OCI-LY1 (cell line): ENCODE measurements around the gene SEPTIN2.

Experiments
- H2AFZ ChIP-seq: fragments of 200-600 bp; sonication (generic), shearing (Covaris generic); 2 replicates; pipeline ENCODE4 v1.6.0; 2014; ENCODE audit warnings: antibody characterized with exemption, mild to moderate bottlenecking, low read length
- H3F3A ChIP-seq: fragments of 200-600 bp; sonication (generic), shearing (Covaris generic); 2 replicates; pipeline ENCODE4 v1.6.0; 2014; ENCODE audit warnings: mild to moderate bottlenecking, antibody characterized with exemption, low read length, moderate library complexity; ENCODE audit not compliant: insufficient read depth
- H3K27ac ChIP-seq: fragments of 200-600 bp; sonication (generic); 2 replicates; pipeline ENCODE4 v1.5.1; 2014; ENCODE audit warnings: low read length, mixed run types, mild to moderate bottlenecking, low read depth; ENCODE audit not compliant: poor library complexity, severe bottlenecking
- H3K27me3 ChIP-seq: fragments of 200-600 bp; sonication (generic); 2 replicates; pipeline ENCODE4 v1.6.0; 2014; ENCODE audit warnings: antibody characterized with exemption, mild to moderate bottlenecking, low read length, moderate library complexity; ENCODE audit not compliant: insufficient read depth
- H3K36me3 ChIP-seq: fragments of 200-600 bp; sonication (generic); 2 replicates; pipeline ENCODE4 v1.6.1; 2014; ENCODE audit warnings: mild to moderate bottlenecking, antibody characterized with exemption, low read length, moderate library complexity, mixed read lengths; ENCODE audit not compliant: insufficient read depth
- H3K4me1 ChIP-seq: fragments of 200-600 bp; sonication (generic); 2 replicates; pipeline ENCODE4 v1.5.1; 2014; ENCODE audit warnings: mild to moderate bottlenecking, low read length, moderate library complexity; ENCODE audit not compliant: insufficient read depth, severe bottlenecking
- H3K4me2 ChIP-seq: fragments of 200-600 bp; sonication (generic), shearing (Covaris generic); 2 replicates; pipeline ENCODE4 v1.6.1; 2014; ENCODE audit warnings: low read length
- H3K4me3 ChIP-seq: fragments of 200-600 bp; sonication (generic); 2 replicates; pipeline ENCODE4 v1.5.1; 2014; ENCODE audit warnings: low read length, low read depth, mild to moderate bottlenecking, mixed read lengths; ENCODE audit not compliant: poor library complexity, severe bottlenecking
- H3K79me2 ChIP-seq: fragments of 200-600 bp; shearing (Covaris generic); 2 replicates; pipeline ENCODE4 v1.6.1; 2016; ENCODE audit warnings: mixed run types, low read length, mixed read lengths; ENCODE audit not compliant: insufficient read depth
- H3K9ac ChIP-seq: fragments of 200-600 bp; sonication (generic), shearing (Covaris generic); 2 replicates; pipeline ENCODE4 v1.6.1; 2014; ENCODE audit warnings: mild to moderate bottlenecking, low read length, mixed read lengths
- H3K9me2 ChIP-seq: fragments of 200-600 bp; sonication (generic), shearing (Covaris generic); 2 replicates; pipeline ENCODE4 v1.6.1; 2014; ENCODE audit warnings: low read depth, mild to moderate bottlenecking, low read length, mixed read lengths
- H3K9me3 ChIP-seq: fragments of 200-600 bp; shearing (Covaris generic); 2 replicates; pipeline ENCODE4 v1.6.1; 2014; ENCODE audit warnings: low read length, mixed read lengths
- H4K20me1 ChIP-seq: fragments of 200-600 bp; sonication (generic), shearing (Covaris generic); 2 replicates; pipeline ENCODE4 v1.6.0; 2016; ENCODE audit warnings: mild to moderate bottlenecking, low read length; ENCODE audit not compliant: insufficient read depth
- EZH2 ChIP-seq: fragments of 200-600 bp; sonication (generic), shearing (Covaris generic); IDR thresholded peaks from 2 replicates; pipeline ENCODE4 v1.8.0; 2017; ENCODE audit warnings: borderline replicate concordance, mixed run types, mild to moderate bottlenecking, antibody characterized with exemption, low read length, moderate library complexity, mixed read lengths
- TF ChIP-seq, protein P1 (sequence below): fragments of 200-600 bp; sonication (generic), shearing (Covaris generic); IDR thresholded peaks from 2 replicates; pipeline ENCODE4 v1.5.1; 2017; ENCODE audit warnings: mild to moderate bottlenecking, antibody characterized with exemption, low read length, moderate library complexity, mixed read lengths

Gene SEPTIN2

DNA sequence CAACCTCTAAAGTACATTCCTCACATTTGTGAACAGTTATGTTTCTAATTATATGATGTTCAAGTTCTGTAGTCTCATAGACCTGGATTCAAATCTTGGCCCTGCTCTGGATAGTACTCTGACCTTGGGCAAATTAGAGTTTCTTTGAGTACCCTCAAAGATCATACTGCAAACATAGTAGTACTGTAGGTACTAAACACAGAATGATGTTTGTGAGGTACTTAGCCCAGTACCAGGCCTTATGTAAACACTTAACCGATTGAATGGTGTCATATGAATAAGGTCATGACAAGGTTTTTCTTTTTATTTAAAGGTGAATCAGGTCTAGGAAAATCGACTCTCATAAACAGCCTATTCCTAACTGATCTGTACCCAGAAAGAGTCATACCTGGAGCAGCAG is 19.1 kb downstream of the SEPTIN2 start:
- Histone ChIP-seq H3K9ac (no peak overlapping the region), H4K20me1 (0 out of 2 replicates have a peak, but pooled peaks cover 2% of the 10 kb centered on the region), H3K9me3 (no peaks in the 10 kb centered on the region), H3K4me3 (no peak overlapping the region), H3K9me2 (no peaks in the 10 kb centered on the region), H3K27ac (peak overlapping the region; percentile 76), H3K27me3 (no peaks in the 10 kb centered on the region), H2AFZ (no peak overlapping the region), H3K4me1 (peaks cover 21% of the 10 kb centered on the region), H3F3A (no peaks in the 10 kb centered on the region), H3K79me2 (0 out of 2 replicates have a peak, but pooled peaks cover under 1% of the 10 kb centered on the region), H3K36me3 (peaks cover 86% of the 10 kb centered on the region), H3K4me2 (no peak overlapping the region)
- no peak for TF ChIP-seq EZH2
- TF ChIP-seq, protein P1, sequence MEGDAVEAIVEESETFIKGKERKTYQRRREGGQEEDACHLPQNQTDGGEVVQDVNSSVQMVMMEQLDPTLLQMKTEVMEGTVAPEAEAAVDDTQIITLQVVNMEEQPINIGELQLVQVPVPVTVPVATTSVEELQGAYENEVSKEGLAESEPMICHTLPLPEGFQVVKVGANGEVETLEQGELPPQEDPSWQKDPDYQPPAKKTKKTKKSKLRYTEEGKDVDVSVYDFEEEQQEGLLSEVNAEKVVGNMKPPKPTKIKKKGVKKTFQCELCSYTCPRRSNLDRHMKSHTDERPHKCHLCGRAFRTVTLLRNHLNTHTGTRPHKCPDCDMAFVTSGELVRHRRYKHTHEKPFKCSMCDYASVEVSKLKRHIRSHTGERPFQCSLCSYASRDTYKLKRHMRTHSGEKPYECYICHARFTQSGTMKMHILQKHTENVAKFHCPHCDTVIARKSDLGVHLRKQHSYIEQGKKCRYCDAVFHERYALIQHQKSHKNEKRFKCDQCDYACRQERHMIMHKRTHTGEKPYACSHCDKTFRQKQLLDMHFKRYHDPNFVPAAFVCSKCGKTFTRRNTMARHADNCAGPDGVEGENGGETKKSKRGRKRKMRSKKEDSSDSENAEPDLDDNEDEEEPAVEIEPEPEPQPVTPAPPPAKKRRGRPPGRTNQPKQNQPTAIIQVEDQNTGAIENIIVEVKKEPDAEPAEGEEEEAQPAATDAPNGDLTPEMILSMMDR = no peak

DNA sequence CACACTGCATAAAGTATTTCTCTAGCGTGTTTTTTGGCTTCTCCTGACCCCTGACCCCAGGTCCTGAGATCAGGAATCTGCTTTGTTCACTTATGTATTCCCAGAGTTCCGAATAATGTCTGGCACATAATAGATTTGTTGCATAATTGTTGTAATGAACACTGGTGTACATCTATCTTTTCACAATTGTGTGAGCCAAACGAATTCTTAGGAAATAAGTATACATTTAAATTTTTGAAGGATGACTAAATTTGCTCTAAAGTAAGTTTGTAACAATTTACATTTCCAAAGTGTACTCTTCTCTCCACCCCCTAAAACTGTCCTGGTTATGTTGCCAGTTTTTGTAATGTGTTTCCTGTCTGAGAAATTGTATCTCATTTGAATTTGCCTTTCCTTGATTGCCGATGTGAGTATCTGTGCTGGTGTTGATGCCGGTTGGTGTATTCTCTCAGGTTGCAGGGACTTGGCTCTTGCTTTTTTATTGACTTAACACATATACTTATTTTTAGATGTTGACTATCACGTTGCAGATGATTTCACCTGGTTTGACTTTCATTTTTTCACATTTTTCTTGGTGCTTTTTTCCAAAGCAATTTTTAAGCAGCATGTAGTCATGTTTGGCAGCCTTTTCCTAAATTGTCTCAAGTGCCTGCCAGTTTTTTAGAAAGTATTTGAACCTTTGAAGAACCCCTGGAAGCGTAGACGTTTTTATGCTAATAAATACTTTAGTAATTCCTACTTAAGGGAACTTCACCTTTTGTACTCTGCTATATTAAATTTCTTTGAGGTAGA is 24.3 kb downstream of the SEPTIN2 start:
- H3K27ac ChIP-seq = no peak overlapping the region
- no peak overlapping the region for H2AFZ ChIP-seq
- no peaks in the 10 kb centered on the region for H3K27me3 ChIP-seq
- H3K4me2 ChIP-seq = no peak overlapping the region
- H3F3A ChIP-seq = no peaks in the 10 kb centered on the region
- H3K36me3 ChIP-seq = peaks cover 90% of the 10 kb centered on the region
- no peaks in the 10 kb centered on the region for H3K9me2 ChIP-seq
- peaks cover 2% of the 10 kb centered on the region; the same call in 1 of the 2 replicates for H4K20me1 ChIP-seq
- no peaks in the 10 kb centered on the region for H3K9me3 ChIP-seq
- TF ChIP-seq EZH2 = no peak
- TF ChIP-seq, protein P1 = no peak
- H3K4me1 ChIP-seq = peaks cover 17% of the 10 kb centered on the region
- 0 out of 2 replicates have a peak, but pooled peaks cover 2% of the 10 kb centered on the region for H3K79me2 ChIP-seq
- no peak overlapping the region for H3K4me3 ChIP-seq
- H3K9ac ChIP-seq = no peak overlapping the region

DNA sequence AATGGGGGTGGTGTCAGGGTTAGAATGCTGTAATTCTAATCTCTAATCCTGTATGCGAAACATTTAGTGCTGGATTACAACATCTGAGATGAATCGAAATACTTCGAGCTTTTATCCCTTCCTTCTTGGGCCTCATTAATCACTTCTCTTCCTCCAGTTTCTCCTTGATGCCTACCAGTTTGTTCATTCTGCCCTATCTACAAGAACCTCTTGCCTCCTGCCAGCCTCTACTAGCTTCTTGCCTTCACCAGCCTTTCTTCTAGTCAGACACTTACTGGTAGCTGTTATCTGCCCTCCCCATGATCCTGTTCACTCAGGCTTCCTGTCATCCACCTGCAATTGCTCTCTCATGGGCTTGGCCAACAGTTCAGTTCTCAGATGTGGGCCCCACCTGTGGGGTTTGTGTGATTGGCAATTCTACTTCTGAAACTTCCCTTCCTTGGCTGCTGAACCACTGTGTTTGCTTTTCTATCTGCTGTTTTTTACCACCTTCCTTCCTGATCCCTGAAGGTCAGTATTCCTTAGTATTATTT is 25.0 kb downstream of the SEPTIN2 start:
- Histone ChIP-seq H2AFZ (no peak overlapping the region), H3K27ac (no peak overlapping the region), H3K79me2 (0 out of 2 replicates have a peak, but pooled peaks cover 2% of the 10 kb centered on the region), H3K27me3 (no peaks in the 10 kb centered on the region), H3K4me2 (no peak overlapping the region), H4K20me1 (peaks cover under 1% of the 10 kb centered on the region; the same call in 1 of the 2 replicates), H3F3A (no peaks in the 10 kb centered on the region), H3K9me2 (no peaks in the 10 kb centered on the region), H3K9ac (no peak overlapping the region), H3K36me3 (peaks cover 90% of the 10 kb centered on the region), H3K4me1 (peaks cover 10% of the 10 kb centered on the region), H3K4me3 (no peak overlapping the region), H3K9me3 (no peaks in the 10 kb centered on the region)
- no peak for TF ChIP-seq EZH2
- TF ChIP-seq, protein P1 = no peak
